Testis (tissue), 3 donors: ENCODE measurements around the gene SUSD2. TPM values are rescaled to one million over a fixed set of nuclear protein-coding genes. Genes with fewer than 3 reads are reported as not detected.

Source experiments
- DNase-seq: peaks from one replicate; pipeline ENCODE4 v3.0.0-alpha.2; 2019
- H3K27ac ChIP-seq, 2 donors: fragments of 200-600 bp; sonication (generic); one replicate each; pipeline ENCODE4 v1.5.1; 2019
- H3K27me3 ChIP-seq: fragments of 200-600 bp; sonication (generic); one replicate; pipeline ENCODE4 v1.5.1; 2019
- H3K36me3 ChIP-seq: fragments of 200-600 bp; sonication (generic); one replicate; pipeline ENCODE4 v1.5.1; 2017; ENCODE audit warnings: low read depth; ENCODE audit errors: missing control alignments
- H3K4me1 ChIP-seq: fragments of 200-600 bp; sonication (generic); one replicate; pipeline ENCODE4 v1.5.1; 2019
- H3K4me3 ChIP-seq, 2 donors: fragments of 200-600 bp; sonication (generic); one replicate each; pipeline ENCODE4 v1.5.1; 2017 to 2019
- H3K9me3 ChIP-seq: fragments of 200-600 bp; sonication (generic); one replicate; pipeline ENCODE4 v1.5.1; 2017
- POLR2A ChIP-seq: fragments of 450-650 bp; IDR thresholded peaks from one replicate; pipeline ENCODE4 v1.6.1; 2017; ENCODE audit warnings: antibody characterized with exemption, mild to moderate bottlenecking, moderate library complexity
- WGBS, 2 donors: methylation state at CpG; one replicate each; pipeline ENCODE4 v1.1.5; 2018; 5-methylcytosine and 5-hydroxymethylcytosine counted together
- intact Hi-C: fragments of 100-400 bp; cut with DNase I; formaldehyde crosslinking; loops from one replicate; pipeline ENCODE4 v1.15.1; 2023; ENCODE audit warnings: low total_unique reads
- polyA plus RNA-seq: library from polyadenylated mRNA; stranded (reverse); fragments of 350-450 nt; fragmentation: Illumina TruSeq; extraction: RNeasy Lipid Tissue Mini Kit (QIAGEN cat#74804); gene quantifications from one replicate; pipeline ENCODE4 v1.2.3, GENCODE V29; 2014; ENCODE audit warnings: low read depth, low replicate concordance; ENCODE audit not compliant: insufficient read depth
- total RNA-seq, 2 donors: library from RNA; depleted of rRNA; stranded (reverse); fragments of >200 nt; gene quantifications; one replicate each; pipeline ENCODE4 v1.2.3, GENCODE V29; 2016
- TF ChIP-seq, protein P1 (sequence below), 3 experiments: fragments of 450-650 bp in 2 of 3; fragments of 200-600 bp in 1 of 3; sonication (generic) in 1 of 3; IDR thresholded peaks; one replicate each; pipeline ENCODE4 v1.5.1; 2016 to 2019; ENCODE audit warnings: antibody characterized with exemption in 3 of 3, mild to moderate bottlenecking in 2 of 3, moderate library complexity in 1 of 3

The SUSD2 gene
- total and polyA plus RNA-seq, 3 donors from 2014 or later, result 5.3 to 11.9 (median 5.7) TPM

DNA sequence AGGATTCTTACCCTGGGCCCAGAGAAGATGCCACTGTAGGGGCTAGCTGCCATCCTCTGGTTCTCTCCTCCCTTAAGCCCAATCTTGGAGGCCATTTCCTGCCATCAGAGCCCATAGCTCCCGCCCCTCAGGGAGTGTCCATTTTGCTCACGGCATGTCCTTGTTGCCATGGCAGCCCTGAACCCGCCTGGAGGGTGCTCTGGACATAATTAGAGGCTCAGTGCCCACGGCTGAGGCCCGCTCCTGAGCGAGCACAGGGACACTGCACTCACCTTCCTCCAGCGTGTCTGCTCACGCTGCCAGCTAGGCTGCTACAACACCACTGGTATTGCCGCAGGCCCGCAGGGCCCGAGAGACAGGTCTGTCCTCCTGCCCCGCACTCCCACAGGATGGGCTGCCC is 11.1 kb upstream of the SUSD2 start:
- Histone ChIP-seq H3K27me3 (no peaks in the 10 kb centered on the region), H3K9me3 (no peaks in the 10 kb centered on the region), H3K27ac (no peak overlapping the region), H3K36me3 (no peaks in the 10 kb centered on the region), H3K4me1 (peaks cover 8% of the 10 kb centered on the region), H3K4me3 (no peak overlapping the region)
- no peak for TF ChIP-seq POLR2A
- TF ChIP-seq, protein P1, sequence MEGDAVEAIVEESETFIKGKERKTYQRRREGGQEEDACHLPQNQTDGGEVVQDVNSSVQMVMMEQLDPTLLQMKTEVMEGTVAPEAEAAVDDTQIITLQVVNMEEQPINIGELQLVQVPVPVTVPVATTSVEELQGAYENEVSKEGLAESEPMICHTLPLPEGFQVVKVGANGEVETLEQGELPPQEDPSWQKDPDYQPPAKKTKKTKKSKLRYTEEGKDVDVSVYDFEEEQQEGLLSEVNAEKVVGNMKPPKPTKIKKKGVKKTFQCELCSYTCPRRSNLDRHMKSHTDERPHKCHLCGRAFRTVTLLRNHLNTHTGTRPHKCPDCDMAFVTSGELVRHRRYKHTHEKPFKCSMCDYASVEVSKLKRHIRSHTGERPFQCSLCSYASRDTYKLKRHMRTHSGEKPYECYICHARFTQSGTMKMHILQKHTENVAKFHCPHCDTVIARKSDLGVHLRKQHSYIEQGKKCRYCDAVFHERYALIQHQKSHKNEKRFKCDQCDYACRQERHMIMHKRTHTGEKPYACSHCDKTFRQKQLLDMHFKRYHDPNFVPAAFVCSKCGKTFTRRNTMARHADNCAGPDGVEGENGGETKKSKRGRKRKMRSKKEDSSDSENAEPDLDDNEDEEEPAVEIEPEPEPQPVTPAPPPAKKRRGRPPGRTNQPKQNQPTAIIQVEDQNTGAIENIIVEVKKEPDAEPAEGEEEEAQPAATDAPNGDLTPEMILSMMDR (IDR thresholded peaks at IDR 0.05), result no peak
- WGBS, 2 donors, result 80 to 89% methylated on average over 1 to 12 of the region's 12 CpGs
- intact Hi-C loops, result no loop called here
- no peak for DNase-seq

GRCh38 chr22:24170632-24171031 is 10.7 kb upstream of the SUSD2 start:
- TF ChIP-seq, protein P1 (IDR thresholded peaks at IDR 0.05), result no peak
- TF ChIP-seq POLR2A, result no peak
- Histone ChIP-seq H3K4me1 (peaks cover 8% of the 10 kb centered on the region), H3K4me3 (no peak overlapping the region), H3K9me3 (no peaks in the 10 kb centered on the region), H3K27ac (no peak overlapping the region), H3K27me3 (no peaks in the 10 kb centered on the region), H3K36me3 (no peaks in the 10 kb centered on the region)
- 89% methylated on average over 3 of the region's 5 CpGs; no CpG with 5 or more reads in 1 of the 2 donors for WGBS, 2 donors
- no peak for DNase-seq
- intact Hi-C loops, result no loop called here

DNA sequence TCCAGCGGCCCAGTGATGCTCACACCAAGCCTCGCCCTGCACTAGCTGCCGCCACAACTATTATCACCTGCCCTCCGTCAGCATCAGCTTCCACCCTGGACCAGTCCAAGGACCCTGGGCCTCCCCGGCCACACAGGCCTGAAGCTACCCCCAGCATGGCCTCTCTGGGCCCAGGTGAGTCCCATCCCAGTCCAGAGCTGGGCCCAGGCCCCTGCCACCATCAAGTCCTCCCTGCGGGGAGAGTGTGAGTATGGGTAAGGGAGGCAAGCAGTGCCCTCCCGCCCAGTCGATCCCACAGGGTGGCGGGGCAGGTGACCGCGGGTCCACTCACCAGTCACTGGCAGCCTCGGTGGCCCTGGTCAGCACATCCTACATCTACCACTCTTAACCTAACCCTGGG is 9.5 kb upstream of the SUSD2 start:
- no peak overlapping the region for H3K27ac ChIP-seq
- H3K4me1 ChIP-seq, result peaks cover 8% of the 10 kb centered on the region
- WGBS, 2 donors, result 94 to 97% methylated on average over 7 to 12 of the region's 12 CpGs
- H3K36me3 ChIP-seq, result no peaks in the 10 kb centered on the region
- DNase-seq, result no peak
- TF ChIP-seq, protein P1 (IDR thresholded peaks at IDR 0.05), result no peak
- no peak for TF ChIP-seq POLR2A
- intact Hi-C loops, result no loop called here
- no peaks in the 10 kb centered on the region for H3K27me3 ChIP-seq
- no peaks in the 10 kb centered on the region for H3K9me3 ChIP-seq
- H3K4me3 ChIP-seq, result no peak overlapping the region

DNA sequence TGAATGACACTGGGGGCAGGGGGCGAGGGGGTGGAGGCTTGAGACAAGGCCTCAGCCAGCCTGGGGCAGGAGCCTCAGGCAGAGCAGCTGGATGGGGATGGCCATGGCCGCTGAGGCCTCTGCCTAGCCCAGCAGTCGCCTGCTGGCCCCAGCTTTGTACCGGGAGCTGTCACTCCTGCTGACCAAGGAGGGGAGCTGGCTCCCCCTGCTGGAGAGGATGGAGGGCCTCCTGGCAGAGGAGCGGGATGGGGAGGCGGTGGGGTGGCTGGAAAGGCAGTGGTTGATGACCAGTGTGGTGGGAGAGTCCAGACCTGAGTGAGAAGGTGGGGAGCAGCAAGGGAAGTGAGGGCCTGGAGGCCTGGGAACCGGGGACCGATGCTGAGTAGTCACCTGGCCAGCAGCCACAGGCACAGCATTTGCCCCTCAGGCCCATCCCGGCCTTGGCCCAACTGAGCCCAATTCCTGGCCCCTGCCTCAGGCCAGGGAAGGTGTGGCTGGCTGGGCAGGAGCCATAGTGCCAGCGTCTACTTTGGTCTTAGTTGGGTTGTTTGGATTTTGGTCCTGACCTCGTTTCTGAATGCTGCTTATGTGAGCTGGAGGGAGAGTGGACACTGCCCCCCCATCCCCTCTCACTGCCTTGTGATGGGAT is 6.0 kb upstream of the SUSD2 start:
- Histone ChIP-seq H3K4me1 (peaks cover 8% of the 10 kb centered on the region), H3K4me3 (no peak overlapping the region), H3K36me3 (no peaks in the 10 kb centered on the region), H3K27ac (peak overlapping the region in 1 of 2 donors; percentile 23), H3K27me3 (no peaks in the 10 kb centered on the region), H3K9me3 (no peaks in the 10 kb centered on the region)
- peak; percentile 87 for DNase-seq
- TF ChIP-seq, protein P1 (IDR thresholded peaks at IDR 0.05), result peak; percentile 77 to 86 (median 80)
- no peak for TF ChIP-seq POLR2A
- intact Hi-C loops, result no loop called here
- 55 to 78% methylated on average over 5 to 11 of the region's 11 CpGs for WGBS, 2 donors

DNA sequence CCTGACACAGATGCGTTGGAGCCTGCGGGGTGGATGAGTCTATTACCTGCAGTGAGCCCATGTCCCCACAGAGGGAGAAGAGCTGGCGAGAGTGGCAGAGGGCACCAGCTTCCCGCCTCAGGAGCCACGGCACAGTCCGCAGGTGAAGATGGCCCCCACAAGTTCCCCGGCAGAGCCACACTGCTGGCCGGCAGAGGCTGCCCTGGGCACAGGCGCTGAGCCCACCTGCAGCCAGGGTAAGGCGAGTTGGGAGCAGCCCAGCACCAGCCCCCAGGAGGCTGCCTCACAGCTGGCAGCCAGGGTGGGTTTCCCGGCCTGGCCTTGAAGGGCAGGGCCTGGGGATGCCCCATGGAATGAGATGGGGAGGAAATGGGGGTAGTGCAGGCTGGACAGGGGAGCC is 5.2 kb upstream of the SUSD2 start:
- no peaks in the 10 kb centered on the region for H3K36me3 ChIP-seq
- intact Hi-C loops, result no loop called here

More for the DNA sequence above, 5.2 kb upstream of the SUSD2 start:
- Histone ChIP-seq H3K4me3 (no peak overlapping the region), H3K9me3 (no peaks in the 10 kb centered on the region), H3K27me3 (no peaks in the 10 kb centered on the region), H3K4me1 (peaks cover 8% of the 10 kb centered on the region), H3K27ac (no peak overlapping the region)
- WGBS, 2 donors, result 88 to 92% methylated on average over 11 of the region's 11 CpGs
- no peak for DNase-seq
- TF ChIP-seq, protein P1 (IDR thresholded peaks at IDR 0.05), result no peak
- TF ChIP-seq POLR2A, result no peak
